HG03442 (cell line): Measurements from ENCODE around the gene ADD2.
"Not testable (repeated sequence)": the region's sequence is repeated elsewhere in the genome, so short reads cannot be mapped to it uniquely, and the experiment has no call there.

Experiments used
- ATAC-seq: cut with Tn5 transposase; IDR thresholded peaks from one replicate; pipeline ENCODE4 v1.9.1; 2021; ENCODE audit warnings: mild to moderate bottlenecking, moderate library complexity; ENCODE audit not compliant: unreplicated experiment

Gene ADD2

GRCh38 chr2:70678576-70679143 lies 89.3 kb downstream of the ADD2 start:
- ATAC-seq = no peak

GRCh38 chr2:70676301-70677035 lies 91.5 kb downstream of the ADD2 start:
- ATAC-seq = no peak

DNA sequence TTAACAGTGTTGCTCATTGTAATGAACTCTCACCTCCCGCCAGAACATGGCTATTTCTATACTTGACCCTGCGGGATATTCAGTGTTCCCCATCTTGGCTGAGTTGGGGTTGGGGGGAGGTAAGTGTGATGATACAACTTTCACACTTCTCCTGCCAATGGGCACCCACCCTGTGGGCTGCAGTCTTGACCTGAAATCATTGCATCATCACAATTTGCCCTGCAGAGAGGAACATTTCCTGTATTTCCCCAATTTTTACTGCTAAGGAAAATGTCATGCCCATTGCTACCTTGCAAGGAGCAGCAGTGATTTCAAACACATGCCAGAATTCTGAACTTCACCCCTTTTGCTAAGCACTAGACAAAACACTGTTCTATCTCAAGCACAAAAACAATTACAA lies 92.1 kb downstream of the ADD2 start:
- ATAC-seq = no peak

DNA sequence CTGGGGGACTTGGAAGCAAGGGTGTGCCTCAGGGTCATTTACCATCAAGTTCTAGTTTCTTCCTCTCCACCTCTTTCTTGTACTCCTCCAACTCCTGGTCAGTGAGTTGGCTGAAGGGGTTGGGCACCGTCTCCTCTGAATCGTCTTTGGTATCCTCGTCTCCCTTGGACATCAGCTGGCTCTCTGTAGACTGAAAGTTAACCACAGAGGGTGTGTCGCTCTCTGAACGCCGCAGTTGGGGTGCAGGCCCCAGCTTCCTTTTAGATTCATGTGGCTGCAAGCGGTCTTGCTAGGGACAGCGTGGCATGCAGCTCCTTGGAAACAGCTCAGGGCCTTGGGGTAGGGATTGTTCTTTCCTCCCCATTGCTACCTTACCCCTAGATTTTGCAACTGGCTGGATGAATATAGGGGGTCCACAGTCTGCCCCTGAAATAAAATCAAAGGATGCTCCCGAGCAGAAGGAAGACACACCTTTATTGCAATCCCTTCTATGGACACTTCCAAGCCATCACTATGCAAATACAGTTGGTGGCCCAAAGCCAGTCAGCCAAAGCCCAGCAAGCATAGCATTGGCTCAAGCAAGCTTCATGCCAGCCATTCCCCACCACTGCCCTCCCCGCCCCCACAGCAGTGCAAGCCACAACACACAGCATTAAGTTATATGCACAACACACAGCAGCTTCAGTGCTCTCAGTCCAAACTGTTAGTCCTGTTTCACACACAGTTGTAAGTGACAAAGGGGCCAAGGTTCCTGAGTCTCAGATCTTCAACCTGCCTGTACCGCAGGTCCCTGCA lies 93.2 kb downstream of the ADD2 start:
- ATAC-seq = no peak

- no peak for ATAC-seq
Measured at GRCh38 chr2:70673041-70673647, 94.9 kb downstream of the ADD2 start.

DNA sequence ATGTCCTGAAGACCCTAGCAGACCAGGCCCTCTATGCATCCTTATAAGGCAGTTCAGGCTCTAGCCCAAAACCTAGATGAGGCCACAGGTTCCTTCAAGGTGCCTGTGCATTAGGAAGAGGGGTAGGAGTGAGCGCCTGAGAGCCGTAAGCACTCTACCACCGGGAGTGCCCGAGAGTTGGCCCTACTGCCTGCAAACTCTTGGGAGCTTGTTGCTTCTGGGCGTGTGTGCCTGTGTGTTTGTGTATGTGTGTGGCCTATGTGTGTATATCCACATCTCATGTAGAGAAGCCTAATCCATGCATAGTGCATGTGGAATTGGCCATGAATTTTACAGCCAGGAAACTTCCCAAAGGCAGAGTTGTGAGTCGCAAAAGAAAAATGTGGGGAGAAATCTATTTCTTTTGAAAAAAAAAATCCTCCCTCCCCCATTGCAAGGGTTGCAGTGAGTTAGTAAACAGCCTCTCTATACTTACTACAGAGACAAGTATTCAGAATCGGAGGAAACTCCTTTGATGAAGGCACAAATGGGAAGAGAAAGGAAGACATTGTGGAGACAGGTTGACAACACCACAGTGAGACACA lies 96.8 kb downstream of the ADD2 start:
- ATAC-seq = no peak

- no peak for ATAC-seq
Measured at GRCh38 chr2:70670626-70671025, 97.4 kb downstream of the ADD2 start.

GRCh38 chr2:70670202-70670601 lies 97.8 kb downstream of the ADD2 start:
- ATAC-seq = no peak

GRCh38 chr2:70668911-70669310 lies 99.1 kb downstream of the ADD2 start:
- ATAC-seq = no peak

DNA sequence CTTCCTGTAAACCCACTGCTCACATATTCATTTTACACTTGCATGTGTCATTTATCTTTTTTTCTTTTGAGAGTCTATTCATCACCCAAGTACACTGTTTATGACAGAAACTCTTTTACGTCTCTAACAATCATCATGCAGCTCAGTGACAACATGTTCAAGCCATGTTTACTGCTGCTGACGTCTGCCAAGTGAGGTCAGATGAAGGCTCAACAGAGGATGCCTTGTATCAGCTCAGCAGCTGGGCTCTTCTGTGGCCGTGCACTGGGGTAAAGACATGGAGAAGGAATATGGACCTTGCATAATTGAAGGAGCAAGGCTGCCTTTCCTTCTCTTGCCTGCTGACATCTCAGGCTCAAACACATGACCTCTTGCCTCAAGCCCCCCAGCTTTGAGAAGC lies 99.6 kb downstream of the ADD2 start:
- no peak for ATAC-seq

- no peak for ATAC-seq
Measured at GRCh38 chr2:70664525-70664924, 103.5 kb downstream of the ADD2 start.

- no peak for ATAC-seq
Measured at GRCh38 chr2:70663411-70663810, 104.6 kb downstream of the ADD2 start.

DNA sequence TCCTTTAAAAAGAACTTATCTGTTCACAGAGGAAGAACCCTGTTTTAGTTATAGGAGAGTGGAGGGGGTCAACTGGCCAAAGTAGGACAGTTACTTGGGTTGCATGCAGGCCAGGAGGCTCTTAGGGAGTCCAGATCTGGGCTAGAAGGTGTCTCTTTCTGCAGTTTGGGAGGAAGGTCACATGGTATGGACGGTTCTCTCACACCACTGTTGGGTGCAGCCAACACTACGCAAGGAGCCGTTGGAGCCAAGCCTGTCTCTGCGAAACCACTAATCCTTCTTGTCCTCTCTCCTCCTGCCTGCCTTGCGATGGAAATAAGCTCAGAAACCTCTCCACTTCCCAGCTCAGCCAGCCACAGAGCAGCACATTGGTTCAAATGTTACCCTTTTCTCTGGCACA lies 108.4 kb downstream of the ADD2 start:
- ATAC-seq = no peak

- ATAC-seq = no peak
Measured at GRCh38 chr2:70658476-70658875, 109.5 kb downstream of the ADD2 start.

GRCh38 chr2:70657246-70657645 lies 110.8 kb downstream of the ADD2 start:
- no peak for ATAC-seq

GRCh38 chr2:70656421-70657010 lies 111.5 kb downstream of the ADD2 start:
- no peak for ATAC-seq

- ATAC-seq = no peak
Measured at GRCh38 chr2:70655786-70656185, 112.2 kb downstream of the ADD2 start.

DNA sequence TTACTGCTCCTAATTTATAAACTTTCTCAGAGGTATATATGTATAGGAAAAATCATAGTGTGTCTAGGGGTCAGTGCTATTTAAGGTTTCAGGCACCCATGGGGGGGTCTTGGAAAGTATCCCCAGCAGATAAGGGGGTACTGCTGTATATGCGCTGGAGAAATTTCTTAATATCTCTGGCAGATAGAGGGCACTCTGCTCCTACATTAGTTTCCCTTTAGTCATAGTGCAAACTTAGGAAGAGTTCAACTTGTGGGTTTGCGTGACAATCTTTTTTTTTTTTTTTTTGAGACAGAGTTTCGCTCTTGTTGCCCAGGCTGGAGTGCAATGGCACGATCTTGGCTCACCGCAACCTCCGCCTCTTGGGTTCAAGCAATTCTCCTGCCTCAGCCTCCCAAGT lies 112.8 kb downstream of the ADD2 start:
- ATAC-seq = not testable (repeated sequence)

DNA sequence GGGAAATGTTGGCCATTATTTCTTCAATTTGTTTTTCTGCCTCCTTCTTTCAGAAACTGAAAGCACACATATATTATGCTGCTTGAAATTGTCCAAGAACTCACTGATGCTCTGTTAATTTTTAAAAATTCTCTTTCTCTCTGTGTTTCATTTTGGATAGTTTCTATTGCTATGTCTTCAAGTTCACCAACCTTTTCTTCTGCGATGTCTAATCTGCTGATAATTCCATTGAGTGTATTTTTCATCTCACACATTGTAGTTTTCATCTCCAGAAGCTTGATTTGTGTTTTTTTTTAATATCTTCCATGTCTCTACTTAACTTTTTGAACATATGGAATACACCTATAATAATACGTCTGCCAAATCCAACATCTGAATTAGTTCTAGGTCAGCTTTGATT lies 116.3 kb downstream of the ADD2 start:
- ATAC-seq = no peak

GRCh38 chr2:70651014-70651413 lies 117.0 kb downstream of the ADD2 start:
- ATAC-seq = no peak

- no peak for ATAC-seq
Measured at GRCh38 chr2:70648961-70649360, 119.0 kb downstream of the ADD2 start.
